ENCODE measurements around the gene UNC80.

DNA sequence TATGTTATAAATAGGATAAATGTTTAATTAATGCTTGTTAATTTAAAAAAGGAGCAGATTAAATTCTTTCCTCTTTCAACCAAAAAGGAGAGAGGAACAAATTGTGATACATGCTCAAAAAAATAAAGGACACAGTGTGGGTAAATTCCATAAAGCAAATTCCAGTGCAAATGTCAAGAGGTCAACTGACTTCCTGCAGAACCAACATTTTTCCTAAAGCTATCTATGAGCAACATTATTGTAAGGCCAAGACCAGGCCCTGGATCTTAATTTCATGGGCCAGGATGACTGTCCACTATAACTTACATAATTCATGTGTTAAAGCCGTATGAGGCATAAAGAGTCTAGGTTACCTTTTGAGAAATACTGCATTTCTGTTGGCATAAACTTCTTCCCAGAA, 136.9 kb downstream of the UNC80 start:
- no peak for TF ChIP-seq POLR2AphosphoS5 (IDR thresholded peaks at IDR 0.05; ENCODE audit: low read depth, low read length)
- TF ChIP-seq CTCF (IDR thresholded peaks at IDR 0.05) = no peak
